ENCODE measurements around the gene MMP25.

The MMP25 gene

GRCh38 chr16:3096362-3096761, 50.0 kb downstream of the MMP25 start:
- DNase-seq: no peak

GRCh38 chr16:3097266-3097665, 50.9 kb downstream of the MMP25 start:
- no peak for DNase-seq

- no peak for DNase-seq
Measured at GRCh38 chr16:3098459-3099394, 52.4 kb downstream of the MMP25 start, which contains the start of gene ZSCAN10. Gene ZSCAN10 (minus strand): TSS chr16:3099294. CDS start chr16:3092937, 6,357 bp downstream.

GRCh38 chr16:3099395-3099731, 53.0 kb downstream of the MMP25 start:
- DNase-seq: no peak

- DNase-seq: peak; percentile 67
Measured at GRCh38 chr16:3099732-3100499, 53.6 kb downstream of the MMP25 start.

- no peak for DNase-seq
Measured at GRCh38 chr16:3101018-3101840, 54.9 kb downstream of the MMP25 start.

- DNase-seq: no peak
Measured at GRCh38 chr16:3101841-3102470, 55.6 kb downstream of the MMP25 start.

GRCh38 chr16:3106205-3106928, 60.0 kb downstream of the MMP25 start:
- peak; percentile 93 for DNase-seq

Data from NCI-H510A (cell line).